Measurements from ENCODE around the gene RELT.

DNA sequence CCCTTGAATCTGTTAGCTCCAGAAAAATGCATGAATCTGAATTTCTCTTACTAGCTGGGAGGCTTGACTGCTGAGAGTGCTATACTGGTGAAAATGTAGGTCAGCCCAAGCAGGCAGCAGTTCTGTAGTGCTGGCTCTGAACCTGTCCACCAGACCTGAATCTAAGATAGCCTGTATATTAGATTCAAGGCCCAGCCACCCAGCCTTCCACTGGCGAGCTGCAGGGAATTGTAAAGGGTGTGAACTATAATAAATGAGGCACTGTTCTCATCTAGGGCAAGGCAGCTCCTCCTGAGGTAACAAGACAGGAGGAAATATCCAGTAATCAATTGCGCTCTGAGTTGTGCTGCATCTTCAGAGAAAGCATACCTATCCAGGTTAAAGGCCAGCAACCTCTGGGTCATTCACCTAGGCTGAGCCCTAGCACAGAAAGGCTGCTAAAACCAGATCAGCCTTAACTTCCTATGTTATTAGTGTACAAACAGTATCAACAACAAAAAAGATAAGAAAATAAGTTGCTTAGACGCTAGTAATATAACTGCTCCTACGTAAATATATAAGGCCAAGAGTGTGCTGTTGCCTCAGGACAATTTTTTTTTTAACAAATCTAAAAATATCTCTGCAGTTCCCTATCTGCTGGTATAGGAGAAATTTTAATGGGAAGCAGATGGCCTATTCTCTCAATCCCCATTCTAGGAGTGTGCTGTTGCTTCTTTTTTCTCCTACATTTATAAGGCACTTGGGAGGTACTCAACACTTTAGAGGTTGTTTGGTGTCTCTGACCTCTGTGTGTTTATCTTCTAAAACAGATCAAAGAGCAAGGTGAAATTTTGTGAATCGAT, 63.0 kb downstream of the RELT start:
- TF ChIP-seq, protein P1, sequence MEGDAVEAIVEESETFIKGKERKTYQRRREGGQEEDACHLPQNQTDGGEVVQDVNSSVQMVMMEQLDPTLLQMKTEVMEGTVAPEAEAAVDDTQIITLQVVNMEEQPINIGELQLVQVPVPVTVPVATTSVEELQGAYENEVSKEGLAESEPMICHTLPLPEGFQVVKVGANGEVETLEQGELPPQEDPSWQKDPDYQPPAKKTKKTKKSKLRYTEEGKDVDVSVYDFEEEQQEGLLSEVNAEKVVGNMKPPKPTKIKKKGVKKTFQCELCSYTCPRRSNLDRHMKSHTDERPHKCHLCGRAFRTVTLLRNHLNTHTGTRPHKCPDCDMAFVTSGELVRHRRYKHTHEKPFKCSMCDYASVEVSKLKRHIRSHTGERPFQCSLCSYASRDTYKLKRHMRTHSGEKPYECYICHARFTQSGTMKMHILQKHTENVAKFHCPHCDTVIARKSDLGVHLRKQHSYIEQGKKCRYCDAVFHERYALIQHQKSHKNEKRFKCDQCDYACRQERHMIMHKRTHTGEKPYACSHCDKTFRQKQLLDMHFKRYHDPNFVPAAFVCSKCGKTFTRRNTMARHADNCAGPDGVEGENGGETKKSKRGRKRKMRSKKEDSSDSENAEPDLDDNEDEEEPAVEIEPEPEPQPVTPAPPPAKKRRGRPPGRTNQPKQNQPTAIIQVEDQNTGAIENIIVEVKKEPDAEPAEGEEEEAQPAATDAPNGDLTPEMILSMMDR (IDR thresholded peaks at IDR 0.05): no peak
- TF ChIP-seq POLR2A (IDR thresholded peaks at IDR 0.05): no peak
